Thyroid gland (tissue), 4 donors: ENCODE data around the gene ADCYAP1R1.

Experiments used
- CTCF ChIP-seq, 6 experiments: fragments of 200-600 bp in 3 of 6; fragments of 450-650 bp in 3 of 6; sonication (generic) in 3 of 6; IDR thresholded peaks; one replicate each; pipeline ENCODE4 v1.5.1; 2016 to 2019; ENCODE audit warnings: antibody characterized with exemption in 6 of 6, mild to moderate bottlenecking in 2 of 6, inconsistent platforms in 1 of 6, moderate library complexity in 1 of 6
- POLR2A ChIP-seq, 2 donors: fragments of 450-650 bp; IDR thresholded peaks; one replicate each; pipeline ENCODE4 v1.6.1; 2017; ENCODE audit warnings: antibody characterized with exemption in 2 of 2, mild to moderate bottlenecking in 2 of 2, moderate library complexity in 1 of 2

DNA sequence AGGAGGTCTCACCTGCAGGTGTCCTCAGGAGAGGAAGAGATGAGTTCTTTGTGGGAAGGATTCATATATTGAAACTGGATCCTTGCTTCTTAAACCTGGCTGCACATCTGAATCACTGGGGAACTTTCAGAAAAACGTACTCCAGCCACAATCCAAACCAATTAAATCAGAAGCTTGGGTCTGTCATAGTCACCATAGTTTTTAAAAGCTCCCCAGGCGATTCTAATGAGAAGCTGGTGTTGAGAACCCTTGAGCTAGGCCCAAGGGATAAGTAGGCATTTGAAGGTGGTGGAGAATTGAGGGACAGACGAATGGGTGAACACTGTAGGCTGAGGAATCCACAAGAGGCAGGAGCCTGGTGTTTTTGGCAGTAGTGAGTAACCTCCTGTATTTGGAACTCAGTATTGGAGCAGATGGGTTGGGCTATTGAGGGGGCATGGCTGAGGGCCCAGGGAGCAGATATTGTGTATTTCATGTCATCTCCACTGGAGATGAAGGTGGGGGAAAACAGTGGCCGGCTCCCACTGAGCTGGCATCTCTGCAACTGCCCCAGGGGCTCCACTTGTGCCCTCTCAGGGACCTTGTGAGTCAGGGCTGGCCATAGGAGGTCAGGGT lies 14.5 kb downstream of the ADCYAP1R1 start:
- no peak for TF ChIP-seq CTCF (IDR thresholded peaks at IDR 0.05)
- no peak for TF ChIP-seq POLR2A (IDR thresholded peaks at IDR 0.05)
